Right lobe of liver (tissue), 4 donors: ENCODE measurements around the gene RFC3.

Experiments
- POLR2A ChIP-seq: fragments of 450-650 bp; IDR thresholded peaks from one replicate; pipeline ENCODE4 v1.6.1; 2017; ENCODE audit warnings: antibody characterized with exemption, mild to moderate bottlenecking
- TF ChIP-seq, protein P1 (sequence below), 4 donors: fragments of 200-600 bp in 3 of 4; fragments of 450-650 bp in 1 of 4; IDR thresholded peaks; one replicate each; pipeline versions ENCODE4 v1.5.1 to v1.8.0; 2016 to 2022; ENCODE audit warnings: antibody characterized with exemption in 4 of 4, mild to moderate bottlenecking in 2 of 4
- donor health status: DM: no; HTN: no; CAD: no.
- donor health status: DM: no; HTN: no; CAD: no.
- donor health status: DM: no; HTN: yes; CAD: no.

DNA sequence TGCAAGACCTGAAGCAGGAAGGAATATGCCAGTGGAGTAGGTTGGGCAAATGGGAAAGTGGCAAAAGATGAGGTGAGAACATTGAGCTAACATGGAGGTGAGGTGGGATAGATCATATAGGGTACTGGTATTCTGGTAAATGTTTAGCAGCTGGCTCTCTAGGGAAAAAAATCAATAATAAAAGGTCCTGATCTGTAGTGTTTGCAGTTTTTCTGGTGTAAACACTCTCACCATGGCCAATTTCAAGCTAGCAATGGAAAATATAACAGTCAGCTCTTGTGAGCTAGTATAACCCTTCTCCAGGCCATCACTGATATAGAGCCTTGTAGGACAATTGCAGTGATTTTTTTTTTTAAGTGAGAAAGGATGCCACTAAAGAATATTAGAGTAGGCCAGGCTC is 31.3 kb downstream of the RFC3 start:
- TF ChIP-seq, protein P1, sequence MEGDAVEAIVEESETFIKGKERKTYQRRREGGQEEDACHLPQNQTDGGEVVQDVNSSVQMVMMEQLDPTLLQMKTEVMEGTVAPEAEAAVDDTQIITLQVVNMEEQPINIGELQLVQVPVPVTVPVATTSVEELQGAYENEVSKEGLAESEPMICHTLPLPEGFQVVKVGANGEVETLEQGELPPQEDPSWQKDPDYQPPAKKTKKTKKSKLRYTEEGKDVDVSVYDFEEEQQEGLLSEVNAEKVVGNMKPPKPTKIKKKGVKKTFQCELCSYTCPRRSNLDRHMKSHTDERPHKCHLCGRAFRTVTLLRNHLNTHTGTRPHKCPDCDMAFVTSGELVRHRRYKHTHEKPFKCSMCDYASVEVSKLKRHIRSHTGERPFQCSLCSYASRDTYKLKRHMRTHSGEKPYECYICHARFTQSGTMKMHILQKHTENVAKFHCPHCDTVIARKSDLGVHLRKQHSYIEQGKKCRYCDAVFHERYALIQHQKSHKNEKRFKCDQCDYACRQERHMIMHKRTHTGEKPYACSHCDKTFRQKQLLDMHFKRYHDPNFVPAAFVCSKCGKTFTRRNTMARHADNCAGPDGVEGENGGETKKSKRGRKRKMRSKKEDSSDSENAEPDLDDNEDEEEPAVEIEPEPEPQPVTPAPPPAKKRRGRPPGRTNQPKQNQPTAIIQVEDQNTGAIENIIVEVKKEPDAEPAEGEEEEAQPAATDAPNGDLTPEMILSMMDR (IDR thresholded peaks at IDR 0.05), result no peak
- TF ChIP-seq POLR2A, result no peak
